Activated T-helper 1 cell treated with anti-CD3 and anti-CD28 coated beads, Interleukin-12 subunit alpha, Interleukin-12 subunit beta, Interleukin-2, Interleukin-4 antibody, amounts not matched to agents 30 ng/mL and 10 ng/mL and 1 ng/mL, durations not matched to agents 14 hours and 24 hours and 36 hours (primary cell): ENCODE data around the gene NKD1. TPM values are rescaled to one million over a fixed set of nuclear protein-coding genes. Genes with fewer than 3 reads are reported as not detected.

ENCODE experiments used
- DNase-seq: peaks from one replicate; pipeline ENCODE4 v3.0.0; 2021; ENCODE audit warnings: low spot score
- H3K27ac Mint-ChIP-seq: one replicate; pipeline ENCODE4 v1.8.0; 2021; ENCODE audit warnings: mild to moderate bottlenecking, mixed read lengths
- H3K27me3 Mint-ChIP-seq: one replicate; pipeline ENCODE4 v1.8.0; 2022; ENCODE audit warnings: mild to moderate bottlenecking, moderate library complexity, mixed read lengths; ENCODE audit not compliant: insufficient read depth
- H3K36me3 Mint-ChIP-seq: one replicate; pipeline ENCODE4 v1.8.0; 2021; ENCODE audit warnings: low read depth, mixed read lengths
- H3K4me1 Mint-ChIP-seq: one replicate; pipeline ENCODE4 v1.8.0; 2021; ENCODE audit warnings: low read depth, mixed read lengths
- H3K4me3 Mint-ChIP-seq: one replicate; pipeline ENCODE4 v1.8.0; 2021; ENCODE audit warnings: mild to moderate bottlenecking, moderate library complexity, mixed read lengths
- H3K9me3 Mint-ChIP-seq: one replicate; pipeline ENCODE4 v1.8.0; 2021; ENCODE audit warnings: mixed read lengths
- intact Hi-C: fragments of 100-400 bp; cut with micrococcal nuclease; formaldehyde crosslinking; loops from one replicate; pipeline ENCODE4 v1.15.1; 2024
- total RNA-seq: library from RNA; stranded (reverse); gene quantifications from 2 replicates; pipeline ENCODE4 v1.2.3, GENCODE V29; 2022

NKD1 gene
- total RNA-seq, 1 donor from 2014 or later: 1.1 TPM

GRCh38 chr16:50598936-50599361, 50.8 kb downstream of the NKD1 start:
- no peak for DNase-seq
- Mint-ChIP-seq H3K36me3 (no peaks in the 10 kb centered on the region), H3K9me3 (no peaks in the 10 kb centered on the region), H3K4me3 (no peak overlapping the region), H3K4me1 (peaks cover 15% of the 10 kb centered on the region), H3K27me3 (no peaks in the 10 kb centered on the region), H3K27ac (no peak overlapping the region)
- intact Hi-C loops: no loop called here

DNA sequence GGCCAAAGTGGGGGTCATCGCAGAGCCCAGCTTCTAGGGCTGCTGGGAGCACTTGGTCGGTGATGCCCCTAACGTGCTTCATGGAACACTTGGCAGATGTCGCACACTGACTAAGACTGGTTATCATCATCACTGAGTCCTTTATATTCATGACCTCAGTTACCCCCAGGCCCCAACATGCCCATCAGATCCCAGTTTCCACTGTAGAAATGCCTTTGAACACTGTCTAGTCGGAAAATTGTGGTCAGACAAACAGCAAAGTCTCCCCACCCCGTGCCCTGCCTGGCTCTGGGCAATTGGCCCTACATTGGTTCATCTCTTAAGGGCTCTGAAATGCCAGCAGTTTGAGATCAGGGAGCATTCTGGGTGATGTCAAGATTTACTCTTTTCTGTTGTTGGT, 51.3 kb downstream of the NKD1 start:
- intact Hi-C loops: no loop called here
- no peaks in the 10 kb centered on the region for H3K27me3 Mint-ChIP-seq
- no peaks in the 10 kb centered on the region for H3K9me3 Mint-ChIP-seq
- no peak for DNase-seq
- no peaks in the 10 kb centered on the region for H3K36me3 Mint-ChIP-seq
- H3K4me1 Mint-ChIP-seq: peaks cover 15% of the 10 kb centered on the region
- no peak overlapping the region for H3K27ac Mint-ChIP-seq
- no peak overlapping the region for H3K4me3 Mint-ChIP-seq

DNA sequence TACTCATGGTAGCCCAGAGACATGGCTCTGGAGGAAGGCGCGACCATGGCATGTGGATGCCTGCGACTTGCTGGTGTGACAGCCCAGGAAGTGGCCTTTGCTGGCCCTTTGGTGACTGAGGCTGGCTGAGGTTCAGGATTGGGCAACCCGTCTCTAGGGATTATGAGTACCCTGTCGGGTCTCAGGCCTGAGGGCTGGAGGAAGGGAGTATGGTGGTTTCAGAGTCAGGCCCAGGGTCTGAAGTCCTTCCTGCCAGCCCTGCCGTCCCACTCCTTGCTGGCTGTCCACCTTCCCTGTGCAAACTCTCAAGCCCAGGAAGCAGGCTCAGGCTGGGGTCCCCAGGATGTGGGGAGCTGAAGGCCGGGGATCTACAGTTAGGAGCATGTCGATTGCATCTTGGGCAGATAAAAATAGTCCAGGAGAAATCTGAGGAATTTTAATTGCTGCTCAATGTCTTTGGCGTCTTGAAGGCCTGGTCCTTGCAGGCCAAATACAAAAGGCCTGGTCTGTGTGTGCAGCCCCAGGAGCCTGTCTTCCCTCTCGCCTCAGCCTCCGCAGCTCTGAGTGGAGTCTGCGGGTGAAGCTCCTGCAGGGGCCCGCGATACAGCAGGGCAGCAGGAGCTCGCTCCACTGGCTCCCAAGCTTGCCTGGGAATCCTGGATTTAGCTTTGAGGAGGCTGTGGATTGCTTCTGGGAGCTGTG, 52.5 kb downstream of the NKD1 start:
- Mint-ChIP-seq H3K4me3 (no peak overlapping the region), H3K9me3 (no peaks in the 10 kb centered on the region), H3K27ac (no peak overlapping the region), H3K27me3 (no peaks in the 10 kb centered on the region), H3K36me3 (no peaks in the 10 kb centered on the region), H3K4me1 (peaks cover 15% of the 10 kb centered on the region)
- no peak for DNase-seq
- intact Hi-C loops: no loop called here

GRCh38 chr16:50601341-50601740, 53.1 kb downstream of the NKD1 start:
- Mint-ChIP-seq H3K27ac (no peak overlapping the region), H3K4me3 (no peak overlapping the region), H3K4me1 (peaks cover 15% of the 10 kb centered on the region), H3K27me3 (no peaks in the 10 kb centered on the region), H3K36me3 (no peaks in the 10 kb centered on the region), H3K9me3 (no peaks in the 10 kb centered on the region)
- intact Hi-C loops: no loop called here
- DNase-seq: no peak

DNA sequence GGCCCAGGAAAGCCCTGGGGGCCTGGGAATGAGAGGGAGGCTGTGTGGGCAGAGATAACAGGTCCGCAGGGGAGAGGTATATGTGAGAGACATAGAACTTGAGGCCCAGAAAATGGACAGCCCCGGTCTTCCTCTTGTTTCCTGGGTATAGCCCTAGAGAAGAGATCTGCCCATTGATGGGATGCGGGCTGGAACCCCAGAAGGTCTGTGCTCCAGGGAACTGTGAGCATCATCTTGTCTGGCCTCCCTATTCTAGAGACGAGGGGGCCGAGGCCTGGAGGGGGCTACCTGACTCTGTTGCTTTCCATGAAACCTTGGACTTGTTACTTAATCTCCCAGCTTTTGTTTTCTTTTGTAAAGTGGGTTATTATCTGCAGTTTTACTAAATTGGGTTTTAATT, 53.9 kb downstream of the NKD1 start:
- Mint-ChIP-seq H3K36me3 (no peaks in the 10 kb centered on the region), H3K27me3 (no peaks in the 10 kb centered on the region), H3K27ac (no peak overlapping the region), H3K4me1 (peaks cover 15% of the 10 kb centered on the region), H3K4me3 (no peak overlapping the region), H3K9me3 (no peaks in the 10 kb centered on the region)
- no peak for DNase-seq
- intact Hi-C loops: no loop called here

- intact Hi-C loops: no loop called here
- Mint-ChIP-seq H3K9me3 (no peaks in the 10 kb centered on the region), H3K27me3 (no peaks in the 10 kb centered on the region), H3K4me3 (no peak overlapping the region), H3K36me3 (no peaks in the 10 kb centered on the region), H3K4me1 (peaks cover 15% of the 10 kb centered on the region), H3K27ac (no peak overlapping the region)
- DNase-seq: no peak
Measured at GRCh38 chr16:50602531-50603205, 54.5 kb downstream of the NKD1 start.

- DNase-seq: no peak
- Mint-ChIP-seq H3K9me3 (no peaks in the 10 kb centered on the region), H3K27me3 (no peaks in the 10 kb centered on the region), H3K4me1 (peaks cover 15% of the 10 kb centered on the region), H3K27ac (no peak overlapping the region), H3K36me3 (no peaks in the 10 kb centered on the region), H3K4me3 (no peak overlapping the region)
- intact Hi-C loops: no loop called here
Measured at GRCh38 chr16:50603206-50604064, 55.2 kb downstream of the NKD1 start.

- Mint-ChIP-seq H3K27ac (no peak overlapping the region), H3K4me3 (no peak overlapping the region), H3K9me3 (no peaks in the 10 kb centered on the region), H3K4me1 (peaks cover 15% of the 10 kb centered on the region), H3K36me3 (no peaks in the 10 kb centered on the region), H3K27me3 (no peaks in the 10 kb centered on the region)
- intact Hi-C loops: no loop called here
- DNase-seq: no peak
Measured at GRCh38 chr16:50604065-50604418, 55.8 kb downstream of the NKD1 start.

GRCh38 chr16:50604610-50605009, 56.4 kb downstream of the NKD1 start:
- intact Hi-C loops: no loop called here
- H3K27ac Mint-ChIP-seq: no peak overlapping the region
- no peaks in the 10 kb centered on the region for H3K27me3 Mint-ChIP-seq

GRCh38 chr16:50605733-50606430, 57.7 kb downstream of the NKD1 start:
- DNase-seq: no peak
- no peak overlapping the region for H3K4me3 Mint-ChIP-seq
- H3K9me3 Mint-ChIP-seq: no peaks in the 10 kb centered on the region
- no peaks in the 10 kb centered on the region for H3K27me3 Mint-ChIP-seq
- no peaks in the 10 kb centered on the region for H3K36me3 Mint-ChIP-seq
- intact Hi-C loops: no loop called here
- peaks cover 15% of the 10 kb centered on the region for H3K4me1 Mint-ChIP-seq
- H3K27ac Mint-ChIP-seq: no peak overlapping the region

More at GRCh38 chr16:50604610-50605009, 56.4 kb downstream of the NKD1 start:
- no peaks in the 10 kb centered on the region for H3K36me3 Mint-ChIP-seq
- DNase-seq: no peak
- H3K4me1 Mint-ChIP-seq: peaks cover 15% of the 10 kb centered on the region
- H3K4me3 Mint-ChIP-seq: no peak overlapping the region
- H3K9me3 Mint-ChIP-seq: no peaks in the 10 kb centered on the region

- H3K36me3 Mint-ChIP-seq: no peaks in the 10 kb centered on the region
- no peaks in the 10 kb centered on the region for H3K9me3 Mint-ChIP-seq
- H3K27ac Mint-ChIP-seq: no peak overlapping the region
- H3K4me3 Mint-ChIP-seq: no peak overlapping the region
- intact Hi-C loops: no loop called here
- peaks cover 15% of the 10 kb centered on the region for H3K4me1 Mint-ChIP-seq
- no peaks in the 10 kb centered on the region for H3K27me3 Mint-ChIP-seq
- DNase-seq: no peak
Measured at GRCh38 chr16:50606431-50607050, 58.3 kb downstream of the NKD1 start.

- H3K4me1 Mint-ChIP-seq: peaks cover 18% of the 10 kb centered on the region
- intact Hi-C loops: no loop called here
- H3K27ac Mint-ChIP-seq: no peak overlapping the region
- DNase-seq: no peak
- H3K9me3 Mint-ChIP-seq: no peaks in the 10 kb centered on the region
- no peaks in the 10 kb centered on the region for H3K27me3 Mint-ChIP-seq
- H3K36me3 Mint-ChIP-seq: no peaks in the 10 kb centered on the region
- H3K4me3 Mint-ChIP-seq: no peak overlapping the region
Measured at GRCh38 chr16:50607051-50607431, 58.8 kb downstream of the NKD1 start.
